ENCODE results near the gene FBXL3.

Gene FBXL3

DNA sequence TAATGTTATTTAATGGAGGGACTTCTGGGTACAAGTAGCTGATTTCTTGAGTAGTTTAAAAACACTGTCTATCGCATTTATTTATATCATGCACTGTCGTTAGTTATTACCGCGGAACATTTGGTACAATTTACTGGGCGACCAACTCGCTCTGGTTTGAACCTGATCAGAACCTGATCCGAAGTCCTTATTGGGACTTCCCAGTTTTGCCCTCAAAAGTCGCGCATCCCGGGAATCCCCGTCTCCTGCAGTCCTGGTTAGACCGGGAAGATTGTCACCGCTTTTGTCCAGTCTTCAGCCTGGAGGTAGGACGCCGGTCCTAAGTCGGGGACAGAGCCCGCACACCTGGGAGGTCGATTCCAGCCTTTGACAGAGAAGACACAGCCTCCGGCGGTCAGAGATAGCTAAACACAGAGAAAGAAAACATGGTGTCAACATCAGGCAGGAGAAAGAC is 34.4 kb downstream of the FBXL3 start:
- peak in 1 of 2 experiments; percentile 27 for DNase-seq (ENCODE audit: low read depth in 1 of 2, low spot score in 1 of 2)
- TF ChIP-seq, protein P1, sequence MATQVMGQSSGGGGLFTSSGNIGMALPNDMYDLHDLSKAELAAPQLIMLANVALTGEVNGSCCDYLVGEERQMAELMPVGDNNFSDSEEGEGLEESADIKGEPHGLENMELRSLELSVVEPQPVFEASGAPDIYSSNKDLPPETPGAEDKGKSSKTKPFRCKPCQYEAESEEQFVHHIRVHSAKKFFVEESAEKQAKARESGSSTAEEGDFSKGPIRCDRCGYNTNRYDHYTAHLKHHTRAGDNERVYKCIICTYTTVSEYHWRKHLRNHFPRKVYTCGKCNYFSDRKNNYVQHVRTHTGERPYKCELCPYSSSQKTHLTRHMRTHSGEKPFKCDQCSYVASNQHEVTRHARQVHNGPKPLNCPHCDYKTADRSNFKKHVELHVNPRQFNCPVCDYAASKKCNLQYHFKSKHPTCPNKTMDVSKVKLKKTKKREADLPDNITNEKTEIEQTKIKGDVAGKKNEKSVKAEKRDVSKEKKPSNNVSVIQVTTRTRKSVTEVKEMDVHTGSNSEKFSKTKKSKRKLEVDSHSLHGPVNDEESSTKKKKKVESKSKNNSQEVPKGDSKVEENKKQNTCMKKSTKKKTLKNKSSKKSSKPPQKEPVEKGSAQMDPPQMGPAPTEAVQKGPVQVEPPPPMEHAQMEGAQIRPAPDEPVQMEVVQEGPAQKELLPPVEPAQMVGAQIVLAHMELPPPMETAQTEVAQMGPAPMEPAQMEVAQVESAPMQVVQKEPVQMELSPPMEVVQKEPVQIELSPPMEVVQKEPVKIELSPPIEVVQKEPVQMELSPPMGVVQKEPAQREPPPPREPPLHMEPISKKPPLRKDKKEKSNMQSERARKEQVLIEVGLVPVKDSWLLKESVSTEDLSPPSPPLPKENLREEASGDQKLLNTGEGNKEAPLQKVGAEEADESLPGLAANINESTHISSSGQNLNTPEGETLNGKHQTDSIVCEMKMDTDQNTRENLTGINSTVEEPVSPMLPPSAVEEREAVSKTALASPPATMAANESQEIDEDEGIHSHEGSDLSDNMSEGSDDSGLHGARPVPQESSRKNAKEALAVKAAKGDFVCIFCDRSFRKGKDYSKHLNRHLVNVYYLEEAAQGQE (IDR thresholded peaks at IDR 0.05; ENCODE audit: insufficient replicate concordance, low read depth), result no peak
- no peak for TF ChIP-seq POLR2AphosphoS5 (IDR thresholded peaks at IDR 0.05; ENCODE audit: low read depth)
- TF ChIP-seq SPI1 (IDR thresholded peaks at IDR 0.05; ENCODE audit: borderline replicate concordance, low read depth), result no peak
- no peak for TF ChIP-seq GABPA (IDR thresholded peaks at IDR 0.05; ENCODE audit: low read depth)
- TF ChIP-seq, protein P2, sequence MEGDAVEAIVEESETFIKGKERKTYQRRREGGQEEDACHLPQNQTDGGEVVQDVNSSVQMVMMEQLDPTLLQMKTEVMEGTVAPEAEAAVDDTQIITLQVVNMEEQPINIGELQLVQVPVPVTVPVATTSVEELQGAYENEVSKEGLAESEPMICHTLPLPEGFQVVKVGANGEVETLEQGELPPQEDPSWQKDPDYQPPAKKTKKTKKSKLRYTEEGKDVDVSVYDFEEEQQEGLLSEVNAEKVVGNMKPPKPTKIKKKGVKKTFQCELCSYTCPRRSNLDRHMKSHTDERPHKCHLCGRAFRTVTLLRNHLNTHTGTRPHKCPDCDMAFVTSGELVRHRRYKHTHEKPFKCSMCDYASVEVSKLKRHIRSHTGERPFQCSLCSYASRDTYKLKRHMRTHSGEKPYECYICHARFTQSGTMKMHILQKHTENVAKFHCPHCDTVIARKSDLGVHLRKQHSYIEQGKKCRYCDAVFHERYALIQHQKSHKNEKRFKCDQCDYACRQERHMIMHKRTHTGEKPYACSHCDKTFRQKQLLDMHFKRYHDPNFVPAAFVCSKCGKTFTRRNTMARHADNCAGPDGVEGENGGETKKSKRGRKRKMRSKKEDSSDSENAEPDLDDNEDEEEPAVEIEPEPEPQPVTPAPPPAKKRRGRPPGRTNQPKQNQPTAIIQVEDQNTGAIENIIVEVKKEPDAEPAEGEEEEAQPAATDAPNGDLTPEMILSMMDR (IDR thresholded peaks at IDR 0.05; ENCODE audit: insufficient read depth, low read length), result no peak
- peak overlapping the region; percentile 61 for H3K4me3 ChIP-seq (replicated peaks; ENCODE audit: insufficient read depth, low read length)
- no peaks in the 10 kb centered on the region for H3K27me3 ChIP-seq (ENCODE audit: insufficient read depth, poor library complexity, severe bottlenecking)
- peak overlapping the region; percentile 83 for H3K27ac ChIP-seq (replicated peaks)

DNA sequence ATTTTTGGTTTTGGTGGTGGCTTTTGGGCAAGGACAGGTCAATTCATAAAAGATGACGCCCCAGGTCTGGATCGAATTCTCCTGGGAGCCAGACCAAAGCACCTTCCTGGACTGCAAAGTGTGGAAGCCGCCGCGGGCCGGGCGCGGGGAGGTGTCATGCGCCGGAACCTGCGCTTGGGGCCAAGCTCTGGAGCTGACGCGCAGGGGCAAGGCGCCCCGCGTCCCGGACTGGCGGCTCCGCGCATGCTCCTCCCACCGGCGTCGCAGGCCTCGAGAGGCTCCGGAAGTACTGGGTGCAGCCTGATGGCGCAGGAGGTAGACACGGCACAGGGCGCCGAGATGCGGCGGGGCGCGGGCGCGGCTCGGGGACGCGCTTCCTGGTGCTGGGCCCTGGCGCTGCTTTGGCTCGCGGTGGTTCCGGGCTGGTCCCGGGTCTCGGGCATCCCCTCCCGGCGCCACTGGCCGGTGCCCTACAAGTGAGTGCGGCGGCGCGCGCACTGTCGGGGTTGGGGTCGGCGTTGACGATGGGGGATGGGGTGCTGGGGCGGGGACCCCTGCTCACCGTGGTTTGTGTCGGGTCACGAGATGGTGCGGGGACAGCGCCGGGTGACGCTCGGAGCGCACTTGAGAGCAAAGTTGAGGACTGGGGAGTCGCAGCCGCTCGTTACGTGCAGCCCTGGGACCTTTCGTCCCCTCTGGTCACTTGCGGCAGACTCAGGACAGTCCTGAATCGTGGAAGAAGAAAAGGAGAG is 35.0 kb downstream of the FBXL3 start, which contains the start of gene CLN5:
Gene CLN5, plus strand, starts transcription at position 286 of the 752 bp plus-strand sequence. Its CDS starts 18 bp downstream, at position 304.
- Histone ChIP-seq H3K27ac (replicated peaks) (peak within 1 kb of the TSS; percentile 83), H3K4me3 (replicated peaks; ENCODE audit: insufficient read depth, low read length) (peak within 1 kb of the TSS; percentile 61), H3K27me3 (ENCODE audit: insufficient read depth, poor library complexity, severe bottlenecking) (no peaks in the 10 kb centered on the region)
- peak; percentile 81 to 98 for DNase-seq (ENCODE audit: low read depth in 1 of 2, low spot score in 1 of 2)
- TF ChIP-seq GABPA (IDR thresholded peaks at IDR 0.05; ENCODE audit: low read depth) (no peak), SPI1 (IDR thresholded peaks at IDR 0.05; ENCODE audit: borderline replicate concordance, low read depth) (no peak), POLR2AphosphoS5 (IDR thresholded peaks at IDR 0.05; ENCODE audit: low read depth) (peak; percentile 90)
- TF ChIP-seq, protein P2 (IDR thresholded peaks at IDR 0.05; ENCODE audit: insufficient read depth, low read length), result no peak
- TF ChIP-seq, protein P1 (IDR thresholded peaks at IDR 0.05; ENCODE audit: insufficient replicate concordance, low read depth), result peak; percentile 54

DNA sequence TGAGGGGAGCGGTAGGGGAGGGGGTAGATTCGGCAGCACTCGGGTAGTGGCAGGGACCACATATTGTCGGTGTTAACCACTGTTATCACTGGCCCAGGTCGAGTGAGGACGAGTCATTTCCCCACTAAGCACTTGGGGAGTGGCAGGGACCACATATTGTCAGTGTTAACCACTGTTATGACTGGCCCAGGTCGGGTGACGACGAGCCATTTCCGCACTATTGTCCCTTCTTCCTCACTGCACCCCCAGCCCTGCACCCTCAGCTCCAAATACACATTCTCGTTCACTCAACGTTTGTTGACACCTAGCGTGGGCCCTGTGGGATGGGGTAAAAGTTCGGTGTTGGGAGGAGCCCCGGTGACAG is 35.5 kb downstream of the FBXL3 start:
- Histone ChIP-seq H3K4me3 (replicated peaks; ENCODE audit: insufficient read depth, low read length) (peak overlapping the region; percentile 61), H3K27me3 (ENCODE audit: insufficient read depth, poor library complexity, severe bottlenecking) (no peaks in the 10 kb centered on the region), H3K27ac (replicated peaks) (peak overlapping the region; percentile 83)
- TF ChIP-seq GABPA (IDR thresholded peaks at IDR 0.05; ENCODE audit: low read depth) (no peak), SPI1 (IDR thresholded peaks at IDR 0.05; ENCODE audit: borderline replicate concordance, low read depth) (no peak), POLR2AphosphoS5 (IDR thresholded peaks at IDR 0.05; ENCODE audit: low read depth) (no peak)
- TF ChIP-seq, protein P2 (IDR thresholded peaks at IDR 0.05; ENCODE audit: insufficient read depth, low read length), result no peak
- TF ChIP-seq, protein P1 (IDR thresholded peaks at IDR 0.05; ENCODE audit: insufficient replicate concordance, low read depth), result no peak
- no peak for DNase-seq (ENCODE audit: low read depth in 1 of 2, low spot score in 1 of 2)
